ENCODE data around the gene HOXC4. TPM values are rescaled to one million over a fixed set of nuclear protein-coding genes. Genes with fewer than 3 reads are reported as not detected.

HOXC4 gene
- total and polyA plus RNA-seq, 2 of the 4 experiments (the other 2 are of a cell fraction), result under 0.01 to 0.26 TPM

DNA sequence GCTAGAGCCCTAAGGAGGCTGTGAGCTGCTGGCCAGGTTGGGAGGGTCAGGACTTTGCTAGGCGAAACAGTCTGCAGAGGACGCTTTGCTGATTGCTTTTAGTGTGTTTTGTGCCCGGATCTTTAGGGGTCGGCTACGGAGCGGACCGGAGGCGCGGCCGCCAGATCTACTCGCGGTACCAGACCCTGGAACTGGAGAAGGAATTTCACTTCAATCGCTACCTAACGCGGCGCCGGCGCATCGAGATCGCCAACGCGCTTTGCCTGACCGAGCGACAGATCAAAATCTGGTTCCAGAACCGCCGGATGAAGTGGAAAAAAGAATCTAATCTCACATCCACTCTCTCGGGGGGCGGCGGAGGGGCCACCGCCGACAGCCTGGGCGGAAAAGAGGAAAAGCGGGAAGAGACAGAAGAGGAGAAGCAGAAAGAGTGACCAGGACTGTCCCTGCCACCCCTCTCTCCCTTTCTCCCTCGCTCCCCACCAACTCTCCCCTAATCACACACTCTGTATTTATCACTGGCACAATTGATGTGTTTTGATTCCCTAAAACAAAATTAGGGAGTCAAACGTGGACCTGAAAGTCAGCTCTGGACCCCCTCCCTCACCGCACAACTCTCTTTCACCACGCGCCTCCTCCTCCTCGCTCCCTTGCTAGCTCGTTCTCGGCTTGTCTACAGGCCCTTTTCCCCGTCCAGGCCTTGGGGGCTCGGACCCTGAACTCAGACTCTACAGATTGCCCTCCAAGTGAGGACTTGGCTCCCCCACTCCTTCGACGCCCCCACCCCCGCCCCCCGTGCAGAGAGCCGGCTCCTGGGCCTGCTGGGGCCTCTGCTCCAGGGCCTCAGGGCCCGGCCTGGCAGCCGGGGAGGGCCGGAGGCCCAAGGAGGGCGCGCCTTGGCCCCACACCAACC is 23.9 kb upstream of the HOXC4 start (continued):
- TF ChIP-seq CEBPB (IDR thresholded peaks at IDR 0.05; ENCODE audit: low read depth, low read length), result no peak

DNA sequence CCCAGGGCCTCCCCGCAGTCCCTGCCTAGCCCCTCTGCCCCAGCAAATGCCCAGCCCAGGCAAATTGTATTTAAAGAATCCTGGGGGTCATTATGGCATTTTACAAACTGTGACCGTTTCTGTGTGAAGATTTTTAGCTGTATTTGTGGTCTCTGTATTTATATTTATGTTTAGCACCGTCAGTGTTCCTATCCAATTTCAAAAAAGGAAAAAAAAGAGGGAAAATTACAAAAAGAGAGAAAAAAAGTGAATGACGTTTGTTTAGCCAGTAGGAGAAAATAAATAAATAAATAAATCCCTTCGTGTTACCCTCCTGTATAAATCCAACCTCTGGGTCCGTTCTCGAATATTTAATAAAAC is 23.2 kb upstream of the HOXC4 start:
- Histone ChIP-seq H2BK5ac (ENCODE audit: low read depth, low read length, poor library complexity, severe bottlenecking) (no peak overlapping the region), H3K56ac (ENCODE audit: extremely low read depth, insufficient read depth, low read length) (no peak overlapping the region), H3K23ac (ENCODE audit: low read depth, low read length) (no peak overlapping the region), H3K4me2 (ENCODE audit: low read depth, low read length) (no peak overlapping the region), H3K4ac (ENCODE audit: low read depth, low read length) (no peak overlapping the region), H2BK20ac (ENCODE audit: low read depth, low read length) (no peak overlapping the region), H3K79me1 (ENCODE audit: low read depth in 1 of 2, low read length in 2 of 2) (no peaks in the 10 kb centered on the region), H2AK5ac (ENCODE audit: low read depth, low read length) (no peak overlapping the region), H4K91ac (ENCODE audit: insufficient read depth, low read depth, low read length) (no peak overlapping the region), H2BK15ac (ENCODE audit: low read depth, low read length) (no peak overlapping the region), H3K4me3 (ENCODE audit: insufficient read depth, low read depth, low read length) (no peak overlapping the region), H4K5ac (ENCODE audit: low read depth, low read length) (no peak overlapping the region), H3K9me3 (ENCODE audit: control insufficient read depth, insufficient read depth, low read length) (peaks cover 11% of the 10 kb centered on the region), H3K4me1 (ENCODE audit: control insufficient read depth, insufficient read depth, low read length) (no peaks in the 10 kb centered on the region), H3K14ac (replicated peaks; ENCODE audit: low read depth, low read length) (no peak overlapping the region), H3K9me1 (ENCODE audit: insufficient read depth, low read length) (no peaks in the 10 kb centered on the region), H2AFZ (replicated peaks; ENCODE audit: low read length, poor library complexity) (no peak overlapping the region), H3K9ac (ENCODE audit: low read depth, low read length) (no peak overlapping the region), H3K18ac (ENCODE audit: low read depth, low read length) (no peak overlapping the region), H4K8ac (ENCODE audit: low read depth in 2 of 2, low read length in 2 of 2) (no peak overlapping the region), H2AK9ac (replicated peaks; ENCODE audit: low read depth, low read length, poor library complexity) (no peak overlapping the region), H4K20me1 (ENCODE audit: insufficient read depth, low read length) (no peaks in the 10 kb centered on the region), H3K36me3 (ENCODE audit: control insufficient read depth, insufficient read depth, low read length) (no peaks in the 10 kb centered on the region), H3K27ac (ENCODE audit: insufficient read depth, low read length) (no peak overlapping the region), H2BK120ac (ENCODE audit: low read depth, low read length) (no peak overlapping the region), H3K27me3 (ENCODE audit: control insufficient read depth, insufficient read depth, low read length) (peaks cover 86% of the 10 kb centered on the region)
- no CpG with 5 or more reads among the region's 7 CpGs for WGBS, 2 experiments (ENCODE audit: extremely low coverage in 2 of 2, insufficient read length in 1 of 2)
- ATAC-seq (ENCODE audit: low read depth) (no peak), DNase-seq (no peak)
- POLR2A ChIA-PET (ENCODE audit: unreplicated experiment), result no interaction called here
- dilution Hi-C loops (cut with HindIII; ENCODE audit: low sequenced_read_pairs, unreplicated experiment) (no loop called here), intact Hi-C loops (cut with micrococcal nuclease) (no loop called here), in situ Hi-C loops (cut with MboI; ENCODE audit: low sequenced_read_pairs) (no loop called here)
- TF ChIP-seq, protein P1, sequence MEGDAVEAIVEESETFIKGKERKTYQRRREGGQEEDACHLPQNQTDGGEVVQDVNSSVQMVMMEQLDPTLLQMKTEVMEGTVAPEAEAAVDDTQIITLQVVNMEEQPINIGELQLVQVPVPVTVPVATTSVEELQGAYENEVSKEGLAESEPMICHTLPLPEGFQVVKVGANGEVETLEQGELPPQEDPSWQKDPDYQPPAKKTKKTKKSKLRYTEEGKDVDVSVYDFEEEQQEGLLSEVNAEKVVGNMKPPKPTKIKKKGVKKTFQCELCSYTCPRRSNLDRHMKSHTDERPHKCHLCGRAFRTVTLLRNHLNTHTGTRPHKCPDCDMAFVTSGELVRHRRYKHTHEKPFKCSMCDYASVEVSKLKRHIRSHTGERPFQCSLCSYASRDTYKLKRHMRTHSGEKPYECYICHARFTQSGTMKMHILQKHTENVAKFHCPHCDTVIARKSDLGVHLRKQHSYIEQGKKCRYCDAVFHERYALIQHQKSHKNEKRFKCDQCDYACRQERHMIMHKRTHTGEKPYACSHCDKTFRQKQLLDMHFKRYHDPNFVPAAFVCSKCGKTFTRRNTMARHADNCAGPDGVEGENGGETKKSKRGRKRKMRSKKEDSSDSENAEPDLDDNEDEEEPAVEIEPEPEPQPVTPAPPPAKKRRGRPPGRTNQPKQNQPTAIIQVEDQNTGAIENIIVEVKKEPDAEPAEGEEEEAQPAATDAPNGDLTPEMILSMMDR (conservative IDR thresholded peaks at IDR 0.05; ENCODE audit: low read depth, low read length), result no peak
- TF ChIP-seq RFX5 (IDR thresholded peaks at IDR 0.05; ENCODE audit: low read depth, low read length) (no peak), MXI1 (IDR thresholded peaks at IDR 0.05; ENCODE audit: borderline replicate concordance, low read depth, low read length) (no peak), NFE2L2 (IDR thresholded peaks at IDR 0.05; ENCODE audit: low read depth, low read length) (no peak), FOS (IDR thresholded peaks at IDR 0.05; ENCODE audit: low read depth, low read length) (no peak), MAFK (IDR thresholded peaks at IDR 0.05; ENCODE audit: low read depth, low read length) (no peak), CHD1 (IDR thresholded peaks at IDR 0.05; ENCODE audit: low read depth, low read length) (no peak), SMC3 (IDR thresholded peaks at IDR 0.05; ENCODE audit: low read depth, low read length) (no peak), RAD21 (IDR thresholded peaks at IDR 0.05; ENCODE audit: low read length) (no peak), BHLHE40 (IDR thresholded peaks at IDR 0.05; ENCODE audit: low read depth, low read length) (no peak), CEBPB (IDR thresholded peaks at IDR 0.05; ENCODE audit: low read depth, low read length) (no peak)
- TF ChIP-seq, protein P2, sequence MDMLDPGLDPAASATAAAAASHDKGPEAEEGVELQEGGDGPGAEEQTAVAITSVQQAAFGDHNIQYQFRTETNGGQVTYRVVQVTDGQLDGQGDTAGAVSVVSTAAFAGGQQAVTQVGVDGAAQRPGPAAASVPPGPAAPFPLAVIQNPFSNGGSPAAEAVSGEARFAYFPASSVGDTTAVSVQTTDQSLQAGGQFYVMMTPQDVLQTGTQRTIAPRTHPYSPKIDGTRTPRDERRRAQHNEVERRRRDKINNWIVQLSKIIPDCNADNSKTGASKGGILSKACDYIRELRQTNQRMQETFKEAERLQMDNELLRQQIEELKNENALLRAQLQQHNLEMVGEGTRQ (IDR thresholded peaks at IDR 0.05; ENCODE audit: low read depth, low read length), result no peak
- CTCF ChIA-PET, result no interaction called here
- BruUV-seq (replicated peaks), result no TSS peak
